Astrocyte of the cerebellum (primary cell): Measurements from ENCODE around the gene CD109.

Source experiments
- DNase-seq: peaks from one replicate; pipeline ENCODE4 v3.0.0-alpha.2; 2011; ENCODE audit warnings: low read depth
- H3K4me3 ChIP-seq: 2 replicates; pipeline ENCODE4 v1.5.1; 2011; ENCODE audit warnings: mild to moderate bottlenecking, low read depth, low read length, moderate library complexity
- in situ Hi-C: cut with HindIII; loops from 2 replicates; pipeline ENCODE4 v1.10.0; 2017; ENCODE audit warnings: low sequenced_read_pairs
- TF ChIP-seq, protein P1 (sequence below): IDR thresholded peaks from 2 replicates; pipeline ENCODE4 v1.5.1; 2012; ENCODE audit warnings: low read length, low read depth, moderate library complexity, mild to moderate bottlenecking; ENCODE audit errors: missing control alignments

The CD109 gene

GRCh38 chr6:73727114-73727513 is 31.1 kb downstream of the CD109 start:
- in situ Hi-C loops: no loop called here
- DNase-seq: no peak

GRCh38 chr6:73728548-73729205 is 32.7 kb downstream of the CD109 start:
- DNase-seq: no peak
- TF ChIP-seq, protein P1, sequence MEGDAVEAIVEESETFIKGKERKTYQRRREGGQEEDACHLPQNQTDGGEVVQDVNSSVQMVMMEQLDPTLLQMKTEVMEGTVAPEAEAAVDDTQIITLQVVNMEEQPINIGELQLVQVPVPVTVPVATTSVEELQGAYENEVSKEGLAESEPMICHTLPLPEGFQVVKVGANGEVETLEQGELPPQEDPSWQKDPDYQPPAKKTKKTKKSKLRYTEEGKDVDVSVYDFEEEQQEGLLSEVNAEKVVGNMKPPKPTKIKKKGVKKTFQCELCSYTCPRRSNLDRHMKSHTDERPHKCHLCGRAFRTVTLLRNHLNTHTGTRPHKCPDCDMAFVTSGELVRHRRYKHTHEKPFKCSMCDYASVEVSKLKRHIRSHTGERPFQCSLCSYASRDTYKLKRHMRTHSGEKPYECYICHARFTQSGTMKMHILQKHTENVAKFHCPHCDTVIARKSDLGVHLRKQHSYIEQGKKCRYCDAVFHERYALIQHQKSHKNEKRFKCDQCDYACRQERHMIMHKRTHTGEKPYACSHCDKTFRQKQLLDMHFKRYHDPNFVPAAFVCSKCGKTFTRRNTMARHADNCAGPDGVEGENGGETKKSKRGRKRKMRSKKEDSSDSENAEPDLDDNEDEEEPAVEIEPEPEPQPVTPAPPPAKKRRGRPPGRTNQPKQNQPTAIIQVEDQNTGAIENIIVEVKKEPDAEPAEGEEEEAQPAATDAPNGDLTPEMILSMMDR: no peak
- H3K4me3 ChIP-seq: no peak overlapping the region
- in situ Hi-C loops: no loop called here

More at GRCh38 chr6:73727114-73727513, 31.1 kb downstream of the CD109 start:
- H3K4me3 ChIP-seq: no peak overlapping the region
- TF ChIP-seq, protein P1: no peak

- DNase-seq: no peak
- no peak overlapping the region for H3K4me3 ChIP-seq
- in situ Hi-C loops: no loop called here
- TF ChIP-seq, protein P1: no peak
These were observed 35.3 kb downstream of the CD109 start for GRCh38 chr6:73731285-73731684.

DNA sequence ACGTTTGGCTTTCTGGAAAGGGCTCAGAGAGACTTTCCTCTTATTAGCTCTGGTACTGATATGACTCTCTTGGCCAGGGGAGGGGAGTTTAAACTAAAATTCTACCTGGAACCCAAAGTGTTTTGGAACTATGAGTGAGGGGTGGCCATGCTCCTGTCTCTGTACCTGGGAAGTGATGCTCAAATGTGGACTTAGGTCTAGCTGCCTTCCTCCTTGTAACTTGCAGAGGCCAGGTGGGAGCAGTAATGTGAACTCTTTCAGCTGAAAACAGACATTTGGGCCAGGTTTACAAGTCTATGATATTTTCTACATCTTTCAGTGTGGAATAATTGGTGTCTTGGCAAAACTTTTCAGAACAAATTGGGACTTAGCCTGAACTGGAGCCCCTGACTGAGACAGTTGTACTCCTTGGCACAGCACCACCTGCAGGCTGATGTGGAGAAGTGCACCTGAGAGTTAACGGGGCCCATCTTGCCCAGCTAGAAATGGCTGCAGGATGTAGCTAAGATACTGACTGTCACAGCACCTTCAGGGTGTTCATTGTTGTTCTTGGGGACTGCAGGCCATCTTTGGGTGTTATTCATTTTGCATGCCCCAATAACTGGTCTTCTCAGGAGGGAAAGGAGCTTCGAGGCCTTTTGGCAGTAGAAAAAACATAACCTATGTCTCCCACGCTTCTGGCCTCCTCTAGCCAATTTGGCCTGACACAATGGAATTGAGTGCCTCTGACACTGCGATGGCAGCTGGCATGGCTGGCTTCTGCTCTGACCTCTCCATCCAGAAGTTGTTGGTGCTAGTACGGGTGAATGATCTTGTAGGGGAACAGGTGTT is 37.1 kb downstream of the CD109 start:
- in situ Hi-C loops: no loop called here
- no peak overlapping the region for H3K4me3 ChIP-seq
- TF ChIP-seq, protein P1: peak; percentile 94
- DNase-seq: peak; percentile 75

DNA sequence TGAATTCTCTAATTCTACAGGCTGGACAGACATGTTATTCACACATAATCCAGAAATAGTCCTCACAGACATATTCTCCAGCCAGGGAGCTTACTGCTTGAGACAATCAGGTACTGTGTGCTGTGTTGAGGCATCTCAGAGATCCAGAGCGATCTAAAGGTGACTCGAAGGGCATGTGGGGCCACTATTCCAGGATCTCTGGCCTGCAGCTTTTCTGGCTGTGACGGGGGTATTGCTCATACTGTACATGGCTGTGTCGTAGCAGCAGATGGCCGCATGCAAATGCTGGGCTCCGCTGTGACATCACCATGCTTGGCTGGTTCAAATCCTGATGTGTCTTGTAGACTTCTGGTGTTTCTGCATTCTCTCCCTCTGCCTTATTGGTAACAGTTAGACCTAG is 37.8 kb downstream of the CD109 start:
- H3K4me3 ChIP-seq: no peak overlapping the region
- TF ChIP-seq, protein P1: no peak
- DNase-seq: no peak
- in situ Hi-C loops: no loop called here

DNA sequence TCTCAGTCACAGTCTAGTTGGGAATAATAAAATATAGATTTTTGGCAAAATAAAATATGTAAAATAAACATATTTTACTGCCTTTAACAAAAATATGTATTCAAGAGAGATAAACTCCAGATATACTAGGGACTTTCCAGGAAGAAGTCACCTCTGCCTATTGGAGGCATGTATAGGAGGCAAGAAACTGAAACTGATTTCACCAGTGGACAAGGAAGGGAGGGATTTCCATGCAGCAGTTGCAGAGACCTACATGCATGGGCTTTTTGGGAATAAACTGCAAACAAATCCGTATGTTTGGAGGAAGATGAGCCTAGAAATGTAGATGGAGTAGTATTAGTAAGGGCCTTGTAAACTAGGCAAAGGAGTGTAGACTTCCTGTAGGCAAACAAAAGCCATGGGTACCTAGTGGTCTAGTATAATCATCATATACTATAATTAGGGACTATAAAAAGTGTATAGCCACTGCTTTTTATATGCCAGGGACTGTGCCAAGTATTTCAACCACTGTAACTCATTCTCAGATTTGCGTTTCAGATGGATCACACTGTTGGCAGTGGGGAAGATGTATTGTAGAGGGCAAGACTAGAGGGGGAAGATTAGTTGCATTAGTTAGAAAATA is 38.9 kb downstream of the CD109 start:
- TF ChIP-seq, protein P1: no peak
- in situ Hi-C loops: no loop called here
- H3K4me3 ChIP-seq: no peak overlapping the region
- no peak for DNase-seq
